ENCODE measurements around the gene TRIM71. TPM values are rescaled to one million over a fixed set of nuclear protein-coding genes. Genes with fewer than 3 reads are reported as not detected.
"Not testable (repeated sequence)": the region's sequence is repeated elsewhere in the genome, so short reads cannot be mapped to it uniquely, and the experiment has no call there.

The TRIM71 gene
- total RNA-seq, 2 donors from 2014 or later, result 154 to 169 TPM

DNA sequence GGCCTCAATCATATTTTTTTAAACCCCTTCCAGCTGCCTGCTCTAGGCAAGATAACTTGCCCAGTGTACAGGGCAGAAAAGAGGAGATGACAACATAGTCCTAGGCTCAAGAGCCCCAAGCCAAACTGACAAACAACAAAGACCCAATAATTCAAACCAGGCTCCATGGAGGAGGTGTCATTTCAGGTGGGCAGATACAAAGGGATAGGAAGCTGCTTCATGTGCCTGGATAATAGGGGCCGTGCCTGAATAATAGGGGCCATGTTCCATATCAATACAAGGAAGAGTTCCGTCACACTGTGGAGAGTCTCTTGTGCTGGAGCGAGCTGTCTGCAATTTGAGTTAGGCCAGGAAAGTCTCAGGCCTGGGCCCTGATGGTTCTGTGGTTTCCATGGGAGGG is 35.4 kb upstream of the TRIM71 start:
- peak overlapping the region; percentile 20 for H3K27ac Mint-ChIP-seq
- WGBS, 2 experiments (ENCODE audit: insufficient coverage in 1 of 2, insufficient read length in 1 of 2), result 89 to 97% methylated on average over 3 of the region's 3 CpGs
- no peaks in the 10 kb centered on the region for H3K27me3 ChIP-seq (ENCODE audit: control insufficient read depth, insufficient read depth, low read length, poor library complexity, severe bottlenecking)

DNA sequence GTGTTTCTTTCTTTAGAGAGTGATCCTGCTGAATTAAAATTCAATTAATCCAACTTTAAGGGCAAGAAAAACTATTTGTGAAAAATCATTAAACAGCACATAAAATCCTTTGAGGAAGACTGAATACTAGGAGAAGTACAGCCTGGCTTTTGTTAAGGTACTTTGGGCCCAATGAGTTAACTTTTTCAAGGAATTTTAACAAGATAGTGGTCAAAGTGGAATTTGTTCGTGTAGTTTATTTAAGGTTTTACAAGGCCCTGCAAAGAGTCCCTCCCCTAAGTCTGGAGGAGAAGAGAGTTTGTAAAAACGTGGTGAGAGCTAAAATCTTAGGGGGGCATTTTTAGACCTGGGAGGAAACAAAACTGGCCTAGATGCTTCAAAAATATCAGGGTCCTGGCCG is 26.0 kb upstream of the TRIM71 start:
- Histone ChIP-seq H3K9ac (ENCODE audit: extremely low read depth, low read length, poor library complexity, severe bottlenecking) (no peak overlapping the region), H3K36me3 (ENCODE audit: control insufficient read depth, insufficient read depth, low read length) (no peaks in the 10 kb centered on the region), H3K27me3 (ENCODE audit: control insufficient read depth, insufficient read depth, low read length, poor library complexity, severe bottlenecking) (no peaks in the 10 kb centered on the region), H3K4me3 (ENCODE audit: low read length) (no peak overlapping the region), H3K9me3 (ENCODE audit: control insufficient read depth, low read length) (no peaks in the 10 kb centered on the region), H3K4me1 (ENCODE audit: control insufficient read depth, insufficient read depth, low read length) (peaks cover 5% of the 10 kb centered on the region), H3K27ac (ENCODE audit: low read depth, low read length) (no peak overlapping the region)
- no peak for DNase-seq
- peak overlapping the region; percentile 69 for H3K27ac Mint-ChIP-seq
- H3K9me3 Mint-ChIP-seq, result peaks cover 12% of the 10 kb centered on the region
- peaks cover 27% of the 10 kb centered on the region for H3K4me1 Mint-ChIP-seq
- TF ChIP-seq, protein P1, sequence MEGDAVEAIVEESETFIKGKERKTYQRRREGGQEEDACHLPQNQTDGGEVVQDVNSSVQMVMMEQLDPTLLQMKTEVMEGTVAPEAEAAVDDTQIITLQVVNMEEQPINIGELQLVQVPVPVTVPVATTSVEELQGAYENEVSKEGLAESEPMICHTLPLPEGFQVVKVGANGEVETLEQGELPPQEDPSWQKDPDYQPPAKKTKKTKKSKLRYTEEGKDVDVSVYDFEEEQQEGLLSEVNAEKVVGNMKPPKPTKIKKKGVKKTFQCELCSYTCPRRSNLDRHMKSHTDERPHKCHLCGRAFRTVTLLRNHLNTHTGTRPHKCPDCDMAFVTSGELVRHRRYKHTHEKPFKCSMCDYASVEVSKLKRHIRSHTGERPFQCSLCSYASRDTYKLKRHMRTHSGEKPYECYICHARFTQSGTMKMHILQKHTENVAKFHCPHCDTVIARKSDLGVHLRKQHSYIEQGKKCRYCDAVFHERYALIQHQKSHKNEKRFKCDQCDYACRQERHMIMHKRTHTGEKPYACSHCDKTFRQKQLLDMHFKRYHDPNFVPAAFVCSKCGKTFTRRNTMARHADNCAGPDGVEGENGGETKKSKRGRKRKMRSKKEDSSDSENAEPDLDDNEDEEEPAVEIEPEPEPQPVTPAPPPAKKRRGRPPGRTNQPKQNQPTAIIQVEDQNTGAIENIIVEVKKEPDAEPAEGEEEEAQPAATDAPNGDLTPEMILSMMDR (conservative IDR thresholded peaks at IDR 0.05), result no peak
- H3K4me3 Mint-ChIP-seq, result no peak overlapping the region
- no peaks in the 10 kb centered on the region for H3K27me3 Mint-ChIP-seq (ENCODE audit: insufficient read depth)
- WGBS, 2 experiments (ENCODE audit: insufficient coverage in 1 of 2, insufficient read length in 1 of 2), result 73 to 79% methylated on average over 3 of the region's 3 CpGs
- H3K36me3 Mint-ChIP-seq (ENCODE audit: low read depth), result peaks cover 11% of the 10 kb centered on the region

More for the DNA sequence above, 35.4 kb upstream of the TRIM71 start:
- TF ChIP-seq, protein P1 (conservative IDR thresholded peaks at IDR 0.05), result no peak
- Histone ChIP-seq H3K36me3 (ENCODE audit: control insufficient read depth, insufficient read depth, low read length) (no peaks in the 10 kb centered on the region), H3K27ac (ENCODE audit: low read depth, low read length) (no peak overlapping the region), H3K9me3 (ENCODE audit: control insufficient read depth, low read length) (no peaks in the 10 kb centered on the region), H3K4me1 (ENCODE audit: control insufficient read depth, insufficient read depth, low read length) (peaks cover 9% of the 10 kb centered on the region), H3K9ac (ENCODE audit: extremely low read depth, low read length, poor library complexity, severe bottlenecking) (no peak overlapping the region), H3K4me3 (ENCODE audit: low read length) (no peak overlapping the region)
- H3K36me3 Mint-ChIP-seq (ENCODE audit: low read depth), result peaks cover 5% of the 10 kb centered on the region
- no peaks in the 10 kb centered on the region for H3K9me3 Mint-ChIP-seq
- H3K27me3 Mint-ChIP-seq (ENCODE audit: insufficient read depth), result no peaks in the 10 kb centered on the region
- H3K4me1 Mint-ChIP-seq, result peaks cover 29% of the 10 kb centered on the region
- peak overlapping the region; percentile 72 for H3K4me3 Mint-ChIP-seq
- peak; percentile 52 for DNase-seq

DNA sequence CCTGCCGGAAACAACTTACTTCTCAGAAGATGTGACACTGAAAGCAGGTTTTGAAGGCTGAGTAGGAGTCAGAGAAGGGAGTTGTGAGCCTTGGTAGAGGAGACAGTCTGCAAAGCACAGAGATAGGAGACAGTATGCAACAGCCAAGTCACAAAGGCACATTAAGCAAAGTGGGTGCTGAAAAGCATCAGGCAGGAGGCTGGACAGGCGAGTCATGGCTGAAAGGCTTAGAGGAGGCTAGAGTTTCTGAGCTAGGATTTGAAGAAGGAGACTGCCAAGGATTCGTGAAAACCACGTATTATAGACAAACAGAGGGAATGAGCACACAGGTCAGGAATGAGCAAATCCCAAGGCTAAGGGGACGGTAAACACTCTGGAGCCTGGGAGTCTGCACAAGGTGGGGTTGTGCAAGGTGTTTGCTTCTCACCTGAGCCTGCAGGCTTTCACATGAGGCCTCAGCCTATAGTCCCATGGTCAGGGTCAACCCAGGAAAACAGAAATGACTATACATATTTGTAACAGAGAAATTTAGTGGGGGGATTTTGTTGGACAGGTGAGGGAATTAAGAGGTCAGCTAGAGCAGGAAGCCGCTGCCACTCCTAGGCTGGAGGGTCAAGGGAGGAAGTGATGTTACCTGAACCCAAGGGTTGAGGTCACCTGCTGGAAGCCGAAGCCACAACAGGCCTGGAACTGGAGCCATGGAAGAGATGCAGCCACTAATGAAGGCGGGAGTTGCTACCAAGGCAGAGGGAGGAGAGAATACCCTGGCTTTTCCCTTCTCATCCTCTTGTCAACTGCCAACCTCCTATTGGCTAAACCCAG is 23.1 kb upstream of the TRIM71 start:
- H3K27ac ChIP-seq (ENCODE audit: low read depth, low read length), result no peak overlapping the region
- no peak overlapping the region for H3K4me3 ChIP-seq (ENCODE audit: low read length)
- TF ChIP-seq, protein P1 (conservative IDR thresholded peaks at IDR 0.05), result peak; percentile 12
- H3K4me1 Mint-ChIP-seq, result peaks cover 27% of the 10 kb centered on the region
- peak; percentile 65 for DNase-seq
- H3K4me3 Mint-ChIP-seq, result no peak overlapping the region
- peaks cover 5% of the 10 kb centered on the region for H3K4me1 ChIP-seq (ENCODE audit: control insufficient read depth, insufficient read depth, low read length)
- no peaks in the 10 kb centered on the region for H3K27me3 ChIP-seq (ENCODE audit: control insufficient read depth, insufficient read depth, low read length, poor library complexity, severe bottlenecking)
- H3K9me3 Mint-ChIP-seq, result peaks cover 18% of the 10 kb centered on the region
- 93 to 94% methylated on average over 6 to 8 of the region's 8 CpGs for WGBS, 2 experiments (ENCODE audit: insufficient coverage in 1 of 2, insufficient read length in 1 of 2)
- no peaks in the 10 kb centered on the region for H3K9me3 ChIP-seq (ENCODE audit: control insufficient read depth, low read length)
- no peaks in the 10 kb centered on the region for H3K27me3 Mint-ChIP-seq (ENCODE audit: insufficient read depth)
- peaks cover 13% of the 10 kb centered on the region for H3K36me3 Mint-ChIP-seq (ENCODE audit: low read depth)
- H3K36me3 ChIP-seq (ENCODE audit: control insufficient read depth, insufficient read depth, low read length), result no peaks in the 10 kb centered on the region
- H3K27ac Mint-ChIP-seq, result peak overlapping the region; percentile 31
- no peak overlapping the region for H3K9ac ChIP-seq (ENCODE audit: extremely low read depth, low read length, poor library complexity, severe bottlenecking)

DNA sequence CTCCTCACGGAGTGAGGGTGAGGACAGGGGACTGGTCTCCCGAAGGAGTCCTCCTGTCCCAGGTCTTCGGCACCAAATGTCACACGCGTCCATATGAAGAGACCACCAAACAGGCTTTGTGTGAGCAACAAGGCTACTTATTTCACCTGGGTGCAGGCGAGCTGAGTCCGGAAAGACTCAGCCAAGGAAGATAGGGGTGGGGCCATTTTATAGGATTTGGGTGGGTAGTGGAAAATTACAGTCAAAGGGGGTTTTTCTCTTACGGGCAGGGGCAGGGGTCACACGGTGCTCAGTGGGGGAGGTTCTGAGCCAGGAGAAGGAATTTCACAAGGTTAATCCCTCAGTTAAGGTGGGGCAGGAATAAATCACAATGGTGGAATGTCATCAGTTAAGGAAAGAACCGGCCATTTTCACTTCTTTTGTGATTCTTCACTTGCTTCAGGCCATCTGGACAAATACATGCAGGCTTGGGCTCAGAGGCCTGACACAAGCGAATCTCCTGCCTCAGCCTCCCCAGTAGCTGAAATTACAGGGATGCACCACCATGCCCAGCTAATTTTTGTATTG is 21.3 kb upstream of the TRIM71 start:
- H3K9ac ChIP-seq (ENCODE audit: extremely low read depth, low read length, poor library complexity, severe bottlenecking); H3K36me3 ChIP-seq (ENCODE audit: control insufficient read depth, insufficient read depth, low read length); H3K27me3 ChIP-seq (ENCODE audit: control insufficient read depth, insufficient read depth, low read length, poor library complexity, severe bottlenecking); H3K9me3 ChIP-seq (ENCODE audit: control insufficient read depth, low read length); H3K4me1 ChIP-seq (ENCODE audit: control insufficient read depth, insufficient read depth, low read length); H3K27ac ChIP-seq (ENCODE audit: low read depth, low read length); H3K27me3 Mint-ChIP-seq (ENCODE audit: insufficient read depth); H3K4me3 ChIP-seq (ENCODE audit: low read length): not testable (repeated sequence)
- 86 to 89% methylated on average over 11 of the region's 11 CpGs for WGBS, 2 experiments (ENCODE audit: insufficient coverage in 1 of 2, insufficient read length in 1 of 2)
- H3K4me3 Mint-ChIP-seq, result peak overlapping the region; percentile 7
- H3K9me3 Mint-ChIP-seq, result peaks cover 18% of the 10 kb centered on the region
- H3K27ac Mint-ChIP-seq, result peak overlapping the region; percentile 53
- peaks cover 28% of the 10 kb centered on the region for H3K4me1 Mint-ChIP-seq
- DNase-seq, result peak; percentile 57
- peaks cover 13% of the 10 kb centered on the region for H3K36me3 Mint-ChIP-seq (ENCODE audit: low read depth)
